ENCODE results near the gene STON2. TPM values are rescaled to one million over a fixed set of nuclear protein-coding genes. Genes with fewer than 3 reads are reported as not detected.

The STON2 gene
- total RNA-seq, 1 donor = 3.3 TPM

- TF ChIP-seq CTCF (IDR thresholded peaks at IDR 0.05; ENCODE audit: insufficient read depth, low read length) = no peak
- H3K4me3 ChIP-seq (ENCODE audit: low read depth, low read length) = no peak overlapping the region
Measured at GRCh38 chr14:81440041-81440440, 39.9 kb upstream of the STON2 start.

GRCh38 chr14:81437244-81437643, 37.1 kb upstream of the STON2 start:
- no peak for DNase-seq (ENCODE audit: low read depth)
- TF ChIP-seq CTCF (IDR thresholded peaks at IDR 0.05; ENCODE audit: insufficient read depth, low read length) = no peak
- no peak overlapping the region for H3K4me3 ChIP-seq (ENCODE audit: low read depth, low read length)

More at GRCh38 chr14:81440041-81440440, 39.9 kb upstream of the STON2 start:
- no peak for DNase-seq (ENCODE audit: low read depth)

- peak; percentile 33 for DNase-seq (ENCODE audit: low read depth)
Measured at GRCh38 chr14:81436296-81437138, 36.4 kb upstream of the STON2 start.

GRCh38 chr14:81435391-81436295, 35.5 kb upstream of the STON2 start:
- peak overlapping the region; percentile 50 for H3K4me3 ChIP-seq (ENCODE audit: low read depth, low read length)
- TF ChIP-seq CTCF (IDR thresholded peaks at IDR 0.05; ENCODE audit: insufficient read depth, low read length) = no peak

More at GRCh38 chr14:81436296-81437138, 36.4 kb upstream of the STON2 start:
- no peak for TF ChIP-seq CTCF (IDR thresholded peaks at IDR 0.05; ENCODE audit: insufficient read depth, low read length)
- H3K4me3 ChIP-seq (ENCODE audit: low read depth, low read length) = peak overlapping the region; percentile 61

GRCh38 chr14:81435048-81435390, 34.9 kb upstream of the STON2 start:
- H3K4me3 ChIP-seq (ENCODE audit: low read depth, low read length) = no peak overlapping the region
- TF ChIP-seq CTCF (IDR thresholded peaks at IDR 0.05; ENCODE audit: insufficient read depth, low read length) = no peak
- DNase-seq (ENCODE audit: low read depth) = no peak

More at GRCh38 chr14:81435391-81436295, 35.5 kb upstream of the STON2 start:
- DNase-seq (ENCODE audit: low read depth) = peak; percentile 28

- no peak overlapping the region for H3K4me3 ChIP-seq (ENCODE audit: low read depth, low read length)
- DNase-seq (ENCODE audit: low read depth) = no peak
- TF ChIP-seq CTCF (IDR thresholded peaks at IDR 0.05; ENCODE audit: insufficient read depth, low read length) = no peak
Measured at GRCh38 chr14:81434230-81434629, 34.1 kb upstream of the STON2 start.

Measured in fibroblast of the aortic adventitia (primary cell).